Vagina (tissue), 2 donors: ENCODE results near the gene FSTL4. TPM values are rescaled to one million over a fixed set of nuclear protein-coding genes. Genes with fewer than 3 reads are reported as not detected.

Experiments
- DNase-seq, 2 donors: peaks; one replicate each; pipeline ENCODE4 v3.0.0-alpha.2; 2017; ENCODE audit errors: extremely low spot score in 2 of 2
- H3K27ac ChIP-seq: fragments of 200-600 bp; sonication (generic); one replicate; pipeline ENCODE4 v1.5.1; 2019
- H3K27me3 ChIP-seq: fragments of 200-600 bp; sonication (generic); one replicate; pipeline ENCODE4 v1.5.1; 2019
- H3K36me3 ChIP-seq, 2 donors: fragments of 200-600 bp; sonication (generic); one replicate each; pipeline ENCODE4 v1.5.1; 2017 to 2019
- H3K4me1 ChIP-seq: fragments of 200-600 bp; sonication (generic); one replicate; pipeline ENCODE4 v1.5.1; 2019
- H3K4me3 ChIP-seq, 2 donors: fragments of 200-600 bp; sonication (generic); 1 replicate in 1 of 2; 2 replicates in 1 of 2; pipeline ENCODE4 v1.5.1; 2016 to 2019
- H3K9me3 ChIP-seq: fragments of 200-600 bp; sonication (generic); one replicate; pipeline ENCODE4 v1.5.1; 2019
- CTCF ChIP-seq, 3 experiments: fragments of 450-650 bp in 2 of 3; fragments of 200-600 bp in 1 of 3; sonication (generic) in 1 of 3; IDR thresholded peaks; one replicate each; pipeline ENCODE4 v1.5.1; 2017 to 2019; ENCODE audit warnings: antibody characterized with exemption in 3 of 3, mild to moderate bottlenecking in 2 of 3, moderate library complexity in 2 of 3
- POLR2A ChIP-seq, 2 donors: fragments of 450-650 bp; IDR thresholded peaks; one replicate each; pipeline ENCODE4 v1.6.1; 2017; ENCODE audit warnings: antibody characterized with exemption in 2 of 2, mild to moderate bottlenecking in 2 of 2, moderate library complexity in 2 of 2
- POLR2AphosphoS5 ChIP-seq, 2 donors: sonication (generic); formaldehyde crosslinking; IDR thresholded peaks; one replicate each; pipeline ENCODE4 v1.9.0; 2017; ENCODE audit warnings: antibody characterized with exemption in 2 of 2, mild to moderate bottlenecking in 2 of 2, low read depth in 1 of 2; ENCODE audit not compliant: insufficient read depth in 1 of 2
- intact Hi-C: fragments of 100-400 bp; cut with DNase I; formaldehyde crosslinking; loops from one replicate; pipeline ENCODE4 v1.15.1; 2023
- total RNA-seq: library from RNA; depleted of rRNA; stranded (reverse); fragments of >200 nt; gene quantifications from one replicate; pipeline ENCODE4 v1.2.3, GENCODE V29; 2016

FSTL4 gene
- total RNA-seq, 1 donor from 2014 or later: 3.7 TPM

- no peak overlapping the region for H3K27ac ChIP-seq
- H3K4me3 ChIP-seq: no peak overlapping the region
- peak in 1 of 2 donors; percentile 14 for DNase-seq
- no peaks in the 10 kb centered on the region for H3K9me3 ChIP-seq
- TF ChIP-seq POLR2A (IDR thresholded peaks at IDR 0.05) (no peak), CTCF (IDR thresholded peaks at IDR 0.05) (no peak), POLR2AphosphoS5 (IDR thresholded peaks at IDR 0.05; ENCODE audit: insufficient read depth in 1 of 2, low read depth in 1 of 2) (no peak)
- H3K27me3 ChIP-seq: no peaks in the 10 kb centered on the region
- intact Hi-C loops: no loop called here
- peaks cover under 1% of the 10 kb centered on the region for H3K4me1 ChIP-seq
- no peaks in the 10 kb centered on the region for H3K36me3 ChIP-seq
Observed at GRCh38 chr5:133429046-133429445, 183.3 kb downstream of the FSTL4 start.

GRCh38 chr5:133428072-133428660 is 184.2 kb downstream of the FSTL4 start:
- intact Hi-C loops: no loop called here
- Histone ChIP-seq H3K4me3 (no peak overlapping the region), H3K9me3 (no peaks in the 10 kb centered on the region), H3K27me3 (no peaks in the 10 kb centered on the region), H3K27ac (no peak overlapping the region), H3K36me3 (no peaks in the 10 kb centered on the region), H3K4me1 (peaks cover 9% of the 10 kb centered on the region)
- DNase-seq: peak; percentile 69 to 79
- TF ChIP-seq POLR2A (IDR thresholded peaks at IDR 0.05) (no peak), POLR2AphosphoS5 (IDR thresholded peaks at IDR 0.05; ENCODE audit: insufficient read depth in 1 of 2, low read depth in 1 of 2) (no peak)

- peak; percentile 69 to 82 for DNase-seq
- H3K4me1 ChIP-seq: peaks cover 10% of the 10 kb centered on the region
- H3K9me3 ChIP-seq: no peaks in the 10 kb centered on the region
- TF ChIP-seq POLR2A (IDR thresholded peaks at IDR 0.05): no peak
- no peak for TF ChIP-seq POLR2AphosphoS5 (IDR thresholded peaks at IDR 0.05; ENCODE audit: insufficient read depth in 1 of 2, low read depth in 1 of 2)
- intact Hi-C loops: no loop called here
- H3K27me3 ChIP-seq: no peaks in the 10 kb centered on the region
- H3K4me3 ChIP-seq: no peak overlapping the region
- no peaks in the 10 kb centered on the region for H3K36me3 ChIP-seq
- H3K27ac ChIP-seq: no peak overlapping the region
Observed at GRCh38 chr5:133427121-133427777, 185.1 kb downstream of the FSTL4 start.

- H3K27ac ChIP-seq: no peak overlapping the region
- no peaks in the 10 kb centered on the region for H3K27me3 ChIP-seq
- H3K9me3 ChIP-seq: no peaks in the 10 kb centered on the region
- H3K36me3 ChIP-seq: no peaks in the 10 kb centered on the region
- TF ChIP-seq POLR2A (IDR thresholded peaks at IDR 0.05): no peak
- TF ChIP-seq CTCF (IDR thresholded peaks at IDR 0.05): no peak
- intact Hi-C loops: no loop called here
- DNase-seq: peak; percentile 52
- H3K4me1 ChIP-seq: peaks cover 10% of the 10 kb centered on the region
- no peak overlapping the region for H3K4me3 ChIP-seq
Observed at GRCh38 chr5:133426264-133426663, 186.1 kb downstream of the FSTL4 start.

- peaks cover 10% of the 10 kb centered on the region for H3K4me1 ChIP-seq
- no peaks in the 10 kb centered on the region for H3K36me3 ChIP-seq
- H3K27me3 ChIP-seq: no peaks in the 10 kb centered on the region
- TF ChIP-seq POLR2AphosphoS5 (IDR thresholded peaks at IDR 0.05; ENCODE audit: insufficient read depth in 1 of 2, low read depth in 1 of 2) (no peak), CTCF (IDR thresholded peaks at IDR 0.05) (no peak), POLR2A (IDR thresholded peaks at IDR 0.05) (no peak)
- intact Hi-C loops: no loop called here
- peak in 1 of 2 donors; percentile 70 for DNase-seq
- H3K4me3 ChIP-seq: no peak overlapping the region
- no peaks in the 10 kb centered on the region for H3K9me3 ChIP-seq
- H3K27ac ChIP-seq: no peak overlapping the region
Observed at GRCh38 chr5:133425764-133426163, 186.6 kb downstream of the FSTL4 start.

GRCh38 chr5:133425222-133425621 is 187.1 kb downstream of the FSTL4 start:
- Histone ChIP-seq H3K36me3 (no peaks in the 10 kb centered on the region), H3K27me3 (no peaks in the 10 kb centered on the region), H3K27ac (no peak overlapping the region), H3K4me3 (no peak overlapping the region), H3K9me3 (no peaks in the 10 kb centered on the region), H3K4me1 (peaks cover 10% of the 10 kb centered on the region)
- intact Hi-C loops: no loop called here
- DNase-seq: peak in 1 of 2 donors; percentile 34
- TF ChIP-seq POLR2A (IDR thresholded peaks at IDR 0.05) (no peak), POLR2AphosphoS5 (IDR thresholded peaks at IDR 0.05; ENCODE audit: insufficient read depth in 1 of 2, low read depth in 1 of 2) (no peak), CTCF (IDR thresholded peaks at IDR 0.05) (no peak)
